NCI-H2171 treated with DMSO at 0.1 percent for 48 hours (cell line): ENCODE data around the gene CCDC78.
A peak's percentile ranks its signal among the peaks of the same experiment; 100 is the strongest.

Experiments
- DNase-seq: peaks from one replicate; lab custom pipeline; 2025; lab: John Stamatoyannopoulos, UW

The CCDC78 gene

GRCh38 chr16:722835-723633, 3.2 kb downstream of the CCDC78 start:
- no peak for DNase-seq

- DNase-seq = no peak
Measured at GRCh38 chr16:721765-722540, 4.3 kb downstream of the CCDC78 start.

- DNase-seq = peak; percentile 78
Measured at GRCh38 chr16:720990-721764, 5.1 kb downstream of the CCDC78 start, which contains the start of gene ANTKMT. ANTKMT (plus strand) TSS chr16:721146; CDS start chr16:721275, 129 bp downstream.

- DNase-seq = peak; percentile 93
Measured at GRCh38 chr16:720447-720989, 5.7 kb downstream of the CCDC78 start.

GRCh38 chr16:719815-720446, 6.3 kb downstream of the CCDC78 start:
- DNase-seq = peak; percentile 91

GRCh38 chr16:718922-719321, 7.3 kb downstream of the CCDC78 start:
- no peak for DNase-seq

- no peak for DNase-seq
Measured at GRCh38 chr16:718389-718788, 7.9 kb downstream of the CCDC78 start.

GRCh38 chr16:717450-718245, 8.6 kb downstream of the CCDC78 start:
- peak; percentile 88 for DNase-seq

GRCh38 chr16:716768-717325, 9.4 kb downstream of the CCDC78 start:
- no peak for DNase-seq

- DNase-seq = no peak
Measured at GRCh38 chr16:716200-716568, 10.1 kb downstream of the CCDC78 start.

GRCh38 chr16:715477-716199, 10.6 kb downstream of the CCDC78 start:
- peak; percentile 15 for DNase-seq

GRCh38 chr16:714558-715476, 11.4 kb downstream of the CCDC78 start, which contains the start of gene METRN:
METRN (plus strand) TSS chr16:715118; CDS start chr16:715290, 172 bp downstream.
- peak; percentile 72 for DNase-seq

GRCh38 chr16:714079-714478, 12.2 kb downstream of the CCDC78 start:
- no peak for DNase-seq

GRCh38 chr16:712740-713250, 13.4 kb downstream of the CCDC78 start:
- peak; percentile 42 for DNase-seq

- peak; percentile 41 for DNase-seq
Measured at GRCh38 chr16:711548-712320, 14.5 kb downstream of the CCDC78 start.

- no peak for DNase-seq
Measured at GRCh38 chr16:711084-711483, 15.2 kb downstream of the CCDC78 start.

- DNase-seq = peak; percentile 63
Measured at GRCh38 chr16:710500-711075, 15.7 kb downstream of the CCDC78 start.
